Epithelial cell of prostate (primary cell): ENCODE measurements around the gene BACH1.
"Not testable (repeated sequence)": the region's sequence is repeated elsewhere in the genome, so short reads cannot be mapped to it uniquely, and the experiment has no call there.

Experiments used
- DNase-seq: peaks from one replicate; pipeline ENCODE4 v3.0.0-alpha.2; 2011; ENCODE audit warnings: low read depth, low spot score
- H3K27ac ChIP-seq: fragments of 450-650 bp; 2 replicates; pipeline ENCODE4 v1.5.1; 2017; ENCODE audit warnings: mild to moderate bottlenecking

The BACH1 gene

DNA sequence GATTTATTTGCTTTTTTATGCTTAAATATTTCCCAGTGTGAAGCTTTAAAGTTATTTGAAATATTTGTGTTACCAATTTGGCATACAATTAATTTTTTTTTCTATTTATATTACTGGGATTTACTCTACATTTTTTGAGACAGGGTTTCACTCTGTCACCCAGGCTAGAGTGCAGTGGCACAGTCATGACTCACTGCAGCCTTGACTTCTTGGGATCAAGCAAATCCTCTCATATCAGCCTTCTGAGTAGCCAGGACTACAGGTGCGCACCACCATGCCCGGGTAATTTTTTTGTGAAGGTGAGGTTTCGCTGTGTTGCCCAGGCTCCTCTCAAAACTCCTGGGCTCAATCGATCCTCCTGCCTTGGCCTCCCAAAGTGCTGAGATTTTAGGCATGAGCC is 39.5 kb downstream of the BACH1 start:
- no peak for DNase-seq
- no peak overlapping the region for H3K27ac ChIP-seq

- H3K27ac ChIP-seq = peak overlapping the region; percentile 81
- DNase-seq = no peak
Observed at GRCh38 chr21:29340228-29340627, 41.5 kb downstream of the BACH1 start.

DNA sequence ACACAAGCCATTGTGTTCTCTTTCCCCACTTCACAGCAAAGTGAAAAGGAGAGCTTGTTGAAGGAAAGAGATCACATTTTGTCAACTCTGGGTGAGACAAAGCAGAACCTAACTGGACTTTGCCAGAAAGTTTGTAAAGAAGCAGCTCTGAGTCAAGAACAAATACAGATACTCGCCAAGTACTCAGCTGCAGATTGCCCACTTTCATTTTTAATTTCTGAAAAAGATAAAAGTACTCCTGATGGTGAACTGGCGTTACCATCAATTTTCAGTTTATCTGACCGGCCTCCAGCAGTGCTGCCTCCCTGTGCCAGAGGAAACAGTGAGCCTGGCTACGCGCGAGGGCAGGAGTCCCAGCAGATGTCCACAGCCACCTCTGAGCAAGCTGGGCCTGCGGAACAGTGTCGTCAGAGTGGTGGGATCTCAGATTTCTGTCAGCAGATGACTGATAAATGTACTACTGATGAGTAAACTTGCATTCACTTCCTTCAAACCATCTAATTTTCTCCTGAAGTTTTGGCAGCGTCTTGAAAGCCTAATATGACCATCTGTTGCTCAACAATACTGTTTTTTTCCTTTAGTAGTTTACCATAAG is 43.7 kb downstream of the BACH1 start:
- H3K27ac ChIP-seq = peak overlapping the region; percentile 81
- DNase-seq = peak; percentile 40

- H3K27ac ChIP-seq = peak overlapping the region; percentile 81
- DNase-seq = no peak
Observed at GRCh38 chr21:29343519-29343918, 44.8 kb downstream of the BACH1 start.

GRCh38 chr21:29346281-29346680 is 47.6 kb downstream of the BACH1 start:
- H3K27ac ChIP-seq = no peak overlapping the region
- DNase-seq = no peak

DNA sequence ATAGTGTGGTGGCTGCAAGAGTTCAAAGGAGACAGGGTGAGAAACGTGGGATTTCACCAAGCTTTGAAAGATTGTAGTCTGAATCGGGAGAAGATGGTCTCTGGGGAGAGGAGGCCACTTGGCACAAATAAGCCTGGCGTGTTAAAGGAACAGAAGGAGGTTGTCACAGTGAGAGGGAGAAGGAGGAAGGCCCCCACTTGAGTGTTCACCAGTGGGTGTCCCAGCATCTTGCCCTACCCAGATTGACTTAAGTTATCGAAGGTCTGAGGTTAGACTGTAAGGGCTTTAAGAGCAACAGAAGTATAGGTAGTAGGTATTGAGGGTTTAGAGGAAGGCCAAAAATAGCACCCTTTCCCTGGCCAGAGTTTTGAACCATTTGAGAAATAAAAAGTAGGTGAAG is 48.0 kb downstream of the BACH1 start:
- no peak for DNase-seq
- no peak overlapping the region for H3K27ac ChIP-seq

GRCh38 chr21:29347274-29347681 is 48.6 kb downstream of the BACH1 start:
- DNase-seq = no peak
- H3K27ac ChIP-seq = peak overlapping the region; percentile 22

DNA sequence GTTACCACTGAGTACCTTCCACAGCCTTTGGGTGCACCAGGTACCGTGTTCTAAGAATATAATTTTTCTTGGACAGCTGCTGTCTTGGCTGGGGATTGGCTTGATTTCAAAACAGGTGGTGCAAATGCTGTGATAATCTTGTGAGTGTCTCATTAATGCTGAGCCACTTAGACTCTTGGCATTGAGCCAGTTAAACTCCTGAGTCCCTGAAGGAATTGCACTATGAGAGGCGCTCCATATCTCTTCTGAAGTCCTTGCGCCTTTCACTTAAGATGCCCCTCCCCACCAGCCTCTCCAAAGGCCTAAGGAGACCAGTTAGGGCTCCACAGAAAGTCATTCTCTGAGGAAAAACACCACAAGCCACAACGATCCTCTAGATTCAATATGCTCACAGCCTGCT is 51.0 kb downstream of the BACH1 start:
- no peak overlapping the region for H3K27ac ChIP-seq
- no peak for DNase-seq

- H3K27ac ChIP-seq = no peak overlapping the region
- no peak for DNase-seq
Observed at GRCh38 chr21:29350246-29350779, 51.6 kb downstream of the BACH1 start.

- no peak overlapping the region for H3K27ac ChIP-seq
- no peak for DNase-seq
Observed at GRCh38 chr21:29351691-29352090, 53.0 kb downstream of the BACH1 start.

GRCh38 chr21:29355043-29355710 is 56.5 kb downstream of the BACH1 start:
- H3K27ac ChIP-seq, DNase-seq: not testable (repeated sequence)

DNA sequence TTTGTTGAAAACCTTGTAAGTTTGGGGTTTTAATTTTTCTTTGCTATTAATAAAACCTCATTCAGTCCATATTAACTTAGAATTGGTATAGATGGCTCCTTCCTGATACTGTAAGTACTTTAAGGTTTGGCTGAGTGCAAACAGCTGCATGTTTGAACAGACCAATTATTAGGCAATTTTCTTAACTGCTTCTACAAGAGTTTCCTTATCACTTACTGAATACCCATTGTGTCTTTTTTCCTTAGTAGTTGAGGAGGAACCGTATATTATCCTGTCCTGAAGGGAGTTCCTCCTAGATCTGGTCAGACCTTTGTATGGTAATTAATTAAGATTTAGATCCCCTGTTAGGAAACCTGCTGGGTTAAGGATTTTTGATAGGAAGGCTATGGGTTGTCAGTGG is 57.6 kb downstream of the BACH1 start:
- DNase-seq, H3K27ac ChIP-seq: not testable (repeated sequence)

GRCh38 chr21:29356810-29357209 is 58.1 kb downstream of the BACH1 start:
- not testable (repeated sequence) for H3K27ac ChIP-seq, DNase-seq

DNA sequence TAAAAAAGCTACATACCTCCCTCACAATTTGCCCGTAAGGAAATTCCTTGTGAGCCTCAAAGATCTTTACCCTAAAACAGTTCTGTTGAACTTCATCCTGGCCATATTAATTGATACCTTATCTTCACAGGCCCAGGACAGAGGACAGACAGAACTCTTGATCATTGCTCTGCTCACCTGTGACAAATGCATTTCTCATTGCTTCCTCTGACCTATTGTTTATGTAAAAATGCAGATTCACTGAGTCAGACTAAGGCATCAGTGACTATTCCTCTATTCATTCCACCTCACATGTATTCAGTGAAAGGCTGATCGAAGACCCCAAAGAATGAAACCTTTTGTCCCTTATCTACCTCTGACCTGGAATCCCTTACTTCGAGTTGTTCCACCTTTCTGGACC is 61.0 kb downstream of the BACH1 start:
- DNase-seq = no peak
- peak overlapping the region; percentile 58 for H3K27ac ChIP-seq

DNA sequence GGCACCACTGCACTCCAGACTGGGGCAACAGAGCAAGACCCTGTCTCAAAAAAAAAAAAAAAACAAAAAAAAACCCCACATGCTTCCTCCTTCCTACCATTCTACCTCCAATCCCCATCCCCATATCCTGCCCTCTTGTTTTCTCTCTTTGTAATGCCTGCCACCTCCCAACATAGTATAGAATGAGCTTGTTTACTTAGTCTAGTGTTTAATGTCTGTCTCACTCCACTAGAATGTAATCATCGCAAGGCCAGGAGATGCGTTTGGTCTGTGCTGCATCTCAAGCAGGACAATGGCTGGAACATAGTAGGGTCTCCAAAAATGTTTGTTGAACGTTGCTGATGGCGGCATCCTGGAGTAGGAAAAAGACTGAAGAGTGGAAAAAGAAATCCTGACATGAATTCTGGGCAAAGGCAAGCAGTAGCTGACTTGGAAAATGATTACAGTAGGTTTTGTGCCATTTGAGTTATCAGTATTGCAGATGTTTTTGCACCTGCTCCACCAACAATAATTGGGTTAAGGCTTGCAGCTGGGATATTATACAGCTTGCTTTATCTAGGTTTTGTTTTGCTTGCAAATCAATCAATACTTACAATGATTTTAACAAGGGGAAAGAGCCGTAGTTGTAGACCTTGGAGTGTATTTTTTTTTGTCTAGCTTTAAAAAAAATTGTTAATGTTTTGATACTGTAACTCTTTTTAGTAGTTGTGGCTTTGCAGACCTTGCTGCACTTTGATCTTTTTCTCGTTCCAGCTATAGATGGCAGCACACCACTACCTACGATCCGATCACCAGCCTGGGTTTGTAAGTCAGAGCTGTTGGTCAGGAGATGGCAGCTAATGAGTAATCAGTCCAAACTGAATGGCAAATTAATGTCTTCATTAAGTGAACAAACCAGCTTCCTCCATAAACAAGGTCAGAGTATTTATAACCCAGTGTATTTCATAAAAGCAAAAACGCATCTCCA is 62.4 kb downstream of the BACH1 start:
- peak overlapping the region; percentile 58 for H3K27ac ChIP-seq
- no peak for DNase-seq

- no peak for DNase-seq
- no peak overlapping the region for H3K27ac ChIP-seq
Observed at GRCh38 chr21:29362758-29363157, 64.0 kb downstream of the BACH1 start.

DNA sequence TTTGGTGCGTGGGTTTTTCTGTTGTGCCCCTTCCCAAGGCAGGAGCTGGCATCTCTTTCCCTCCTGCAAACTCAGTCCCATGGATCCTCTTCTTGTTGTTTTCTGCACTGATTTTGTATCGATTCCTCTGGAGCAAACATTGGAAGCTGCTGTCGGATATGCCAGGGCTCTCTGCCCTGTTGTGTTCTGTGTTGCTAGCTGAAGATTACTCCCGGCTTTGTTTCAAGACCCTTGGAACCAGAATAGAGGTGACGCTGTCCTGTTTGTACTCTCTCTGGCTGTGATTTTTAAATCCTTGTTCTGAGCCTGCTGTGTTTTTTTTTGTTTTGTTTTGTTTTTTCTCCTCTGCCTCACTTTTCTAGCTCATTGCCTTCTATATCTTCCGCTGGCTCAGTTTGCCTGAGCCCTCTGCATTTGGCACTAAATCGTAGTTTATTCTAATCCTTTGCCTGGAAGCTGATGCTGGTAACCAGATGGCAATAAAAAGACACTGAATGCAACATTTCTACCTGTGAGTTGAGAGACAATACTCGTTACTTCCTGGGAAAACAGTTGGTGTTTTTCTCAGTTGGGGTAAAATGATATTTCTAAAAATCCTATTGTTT is 67.0 kb downstream of the BACH1 start:
- no peak overlapping the region for H3K27ac ChIP-seq
- DNase-seq = no peak

DNA sequence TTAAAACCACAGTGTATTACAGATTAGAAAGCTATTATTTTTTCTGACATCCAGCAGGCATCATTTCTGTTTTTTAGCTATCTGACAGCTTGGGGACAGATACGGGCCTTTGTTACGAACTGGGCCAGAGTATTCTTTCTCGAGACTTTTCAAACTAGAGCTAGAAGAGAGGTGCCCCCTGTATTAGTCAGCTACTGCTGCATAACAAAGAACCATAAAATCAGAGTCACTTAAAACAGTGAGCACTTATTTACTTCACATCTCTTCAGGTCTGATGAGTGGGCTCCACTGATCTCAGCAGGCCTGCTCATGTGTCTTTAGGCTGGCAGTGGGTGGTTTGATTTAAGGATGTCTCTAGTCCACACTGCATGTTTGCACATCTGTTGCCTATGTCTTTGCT is 67.8 kb downstream of the BACH1 start:
- DNase-seq = no peak
- no peak overlapping the region for H3K27ac ChIP-seq

- no peak overlapping the region for H3K27ac ChIP-seq
- DNase-seq = no peak
Observed at GRCh38 chr21:29367335-29367734, 68.6 kb downstream of the BACH1 start.

GRCh38 chr21:29368906-29369305 is 70.2 kb downstream of the BACH1 start:
- no peak for DNase-seq
- H3K27ac ChIP-seq = no peak overlapping the region
